Measurements from ENCODE around the gene TUBB.
A peak's percentile ranks its signal among the peaks of the same experiment; 100 is the strongest.
"Not testable (repeated sequence)": the region's sequence is repeated elsewhere in the genome, so short reads cannot be mapped to it uniquely, and the experiment has no call there.

Gene TUBB

GRCh38 chr6:30754631-30755030 is 34.5 kb downstream of the TUBB start:
- TF ChIP-seq, protein P1, sequence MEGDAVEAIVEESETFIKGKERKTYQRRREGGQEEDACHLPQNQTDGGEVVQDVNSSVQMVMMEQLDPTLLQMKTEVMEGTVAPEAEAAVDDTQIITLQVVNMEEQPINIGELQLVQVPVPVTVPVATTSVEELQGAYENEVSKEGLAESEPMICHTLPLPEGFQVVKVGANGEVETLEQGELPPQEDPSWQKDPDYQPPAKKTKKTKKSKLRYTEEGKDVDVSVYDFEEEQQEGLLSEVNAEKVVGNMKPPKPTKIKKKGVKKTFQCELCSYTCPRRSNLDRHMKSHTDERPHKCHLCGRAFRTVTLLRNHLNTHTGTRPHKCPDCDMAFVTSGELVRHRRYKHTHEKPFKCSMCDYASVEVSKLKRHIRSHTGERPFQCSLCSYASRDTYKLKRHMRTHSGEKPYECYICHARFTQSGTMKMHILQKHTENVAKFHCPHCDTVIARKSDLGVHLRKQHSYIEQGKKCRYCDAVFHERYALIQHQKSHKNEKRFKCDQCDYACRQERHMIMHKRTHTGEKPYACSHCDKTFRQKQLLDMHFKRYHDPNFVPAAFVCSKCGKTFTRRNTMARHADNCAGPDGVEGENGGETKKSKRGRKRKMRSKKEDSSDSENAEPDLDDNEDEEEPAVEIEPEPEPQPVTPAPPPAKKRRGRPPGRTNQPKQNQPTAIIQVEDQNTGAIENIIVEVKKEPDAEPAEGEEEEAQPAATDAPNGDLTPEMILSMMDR (IDR thresholded peaks at IDR 0.05; ENCODE audit: unreplicated experiment in 3 of 3): no peak
- H3K27me3 Mint-ChIP-seq (ENCODE audit: low read depth): no peaks in the 10 kb centered on the region
- no peaks in the 10 kb centered on the region for H3K9me3 Mint-ChIP-seq
- H3K36me3 Mint-ChIP-seq (ENCODE audit: low read depth): no peaks in the 10 kb centered on the region
- no peak overlapping the region for H3K4me3 Mint-ChIP-seq
- no peak overlapping the region for H3K27ac Mint-ChIP-seq
- peaks cover 37% of the 10 kb centered on the region for H3K4me1 Mint-ChIP-seq

DNA sequence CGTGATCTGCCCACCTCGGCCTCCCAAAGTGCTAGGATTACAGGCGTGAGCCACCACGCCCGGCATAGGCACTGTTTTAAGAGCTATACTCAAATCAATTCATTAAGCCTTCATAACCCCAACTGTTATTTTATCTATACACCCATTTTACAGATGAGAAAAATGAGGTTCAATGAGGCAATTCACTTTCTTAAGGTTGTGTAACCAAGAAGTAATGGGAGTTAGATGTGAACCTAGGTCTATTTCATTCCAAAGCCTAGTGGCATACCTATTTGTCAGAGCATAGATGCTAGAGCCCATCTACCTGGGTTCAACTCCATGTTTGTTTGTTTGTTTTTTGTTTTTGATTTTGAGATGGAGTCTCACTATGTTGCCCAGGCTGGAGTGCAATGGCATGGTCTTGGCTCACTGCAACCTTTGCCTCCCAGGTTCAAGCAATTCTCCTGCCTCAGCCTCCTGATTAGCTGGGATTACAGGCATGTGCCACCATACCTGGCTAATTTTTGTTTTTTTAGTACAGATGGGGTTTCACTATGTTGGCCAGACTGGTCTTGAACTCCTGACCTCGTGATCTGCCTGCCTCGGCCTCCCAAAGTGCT is 36.4 kb downstream of the TUBB start:
- H3K27ac Mint-ChIP-seq; H3K9me3 Mint-ChIP-seq; H3K4me3 Mint-ChIP-seq; H3K27me3 Mint-ChIP-seq (ENCODE audit: low read depth); H3K36me3 Mint-ChIP-seq (ENCODE audit: low read depth): not testable (repeated sequence)
- H3K4me1 Mint-ChIP-seq: peaks cover 34% of the 10 kb centered on the region

DNA sequence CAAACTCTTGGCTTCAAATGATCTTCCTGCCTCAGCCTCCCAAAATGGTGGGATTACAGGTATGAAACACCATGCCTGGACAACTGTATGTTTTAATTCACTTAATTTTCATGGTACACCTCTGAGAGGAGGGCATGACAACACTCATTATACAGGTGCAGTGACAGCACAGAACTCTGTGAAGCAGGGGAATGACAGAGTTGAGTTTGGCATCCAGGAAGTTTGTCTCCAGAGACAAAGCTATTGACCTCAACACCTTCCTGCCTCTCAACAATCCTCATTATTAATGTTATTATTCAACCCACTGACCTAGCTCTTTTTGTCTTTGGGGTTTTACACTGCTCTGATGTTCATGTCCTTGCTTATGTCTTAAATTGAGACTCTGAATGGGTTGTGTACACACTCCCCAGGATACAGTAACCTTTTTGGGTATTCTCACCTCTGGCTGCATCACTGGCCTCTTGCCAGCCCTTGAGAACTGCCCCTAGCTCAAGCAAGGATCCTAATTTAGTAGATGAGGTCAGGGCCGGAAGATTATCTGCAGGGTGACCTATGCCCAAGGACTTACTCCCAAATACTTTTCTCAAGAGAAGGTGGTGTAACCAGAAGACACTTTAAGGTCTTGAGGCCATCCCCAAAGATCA is 37.2 kb downstream of the TUBB start:
- H3K4me3 Mint-ChIP-seq: no peak overlapping the region
- TF ChIP-seq, protein P1 (IDR thresholded peaks at IDR 0.05; ENCODE audit: unreplicated experiment in 3 of 3): no peak
- H3K27me3 Mint-ChIP-seq (ENCODE audit: low read depth): no peaks in the 10 kb centered on the region
- no peaks in the 10 kb centered on the region for H3K9me3 Mint-ChIP-seq
- H3K27ac Mint-ChIP-seq: peak overlapping the region in 1 of 3 experiments; percentile 25
- H3K4me1 Mint-ChIP-seq: peaks cover 27% of the 10 kb centered on the region
- H3K36me3 Mint-ChIP-seq (ENCODE audit: low read depth): no peaks in the 10 kb centered on the region

DNA sequence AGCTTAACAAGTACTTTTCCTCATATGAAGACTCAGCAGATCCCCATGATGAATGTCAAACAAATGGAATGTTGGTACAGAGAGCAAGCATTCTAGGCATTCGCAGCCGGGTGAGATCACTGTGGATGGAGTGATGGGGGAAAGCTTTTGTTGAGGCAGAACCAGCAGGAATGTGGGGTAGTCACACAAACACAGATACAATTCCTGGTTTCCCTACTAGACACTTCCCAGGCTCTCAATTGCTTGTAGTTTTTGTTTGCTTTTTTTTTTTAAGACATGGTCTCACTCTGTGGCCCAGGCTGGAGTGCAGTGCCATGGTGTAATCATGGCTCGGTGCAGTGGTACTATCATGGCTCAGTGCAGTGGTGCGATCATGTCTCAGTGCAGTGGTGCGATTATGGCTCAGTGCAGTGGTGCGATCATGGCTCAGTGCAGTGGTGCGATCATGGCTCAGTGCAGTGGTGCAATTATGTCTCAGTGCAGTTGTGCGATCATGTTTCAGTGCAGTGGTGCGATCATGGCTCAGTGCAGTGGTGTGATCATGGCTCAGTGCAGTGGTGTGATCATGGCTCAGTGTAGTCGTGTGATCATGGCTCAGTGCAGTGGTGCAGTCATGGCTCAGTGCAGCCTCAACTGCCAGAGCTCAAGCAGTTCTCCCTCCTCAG is 39.6 kb downstream of the TUBB start:
- H3K36me3 Mint-ChIP-seq (ENCODE audit: low read depth): no peaks in the 10 kb centered on the region
- TF ChIP-seq, protein P1 (IDR thresholded peaks at IDR 0.05; ENCODE audit: unreplicated experiment in 3 of 3): no peak
- peaks cover 33% of the 10 kb centered on the region for H3K4me1 Mint-ChIP-seq
- no peak overlapping the region for H3K4me3 Mint-ChIP-seq
- H3K27me3 Mint-ChIP-seq (ENCODE audit: low read depth): no peaks in the 10 kb centered on the region
- peak overlapping the region; percentile 69 to 94 (median 76) for H3K27ac Mint-ChIP-seq
- H3K9me3 Mint-ChIP-seq: no peaks in the 10 kb centered on the region

- no peaks in the 10 kb centered on the region for H3K9me3 Mint-ChIP-seq
- TF ChIP-seq, protein P1 (IDR thresholded peaks at IDR 0.05; ENCODE audit: unreplicated experiment in 3 of 3): no peak
- no peak overlapping the region for H3K4me3 Mint-ChIP-seq
- H3K36me3 Mint-ChIP-seq (ENCODE audit: low read depth): no peaks in the 10 kb centered on the region
- peaks cover 5% of the 10 kb centered on the region for H3K27me3 Mint-ChIP-seq (ENCODE audit: low read depth)
- H3K4me1 Mint-ChIP-seq: peaks cover 39% of the 10 kb centered on the region
- peak overlapping the region; percentile 71 to 94 (median 76) for H3K27ac Mint-ChIP-seq
Observed at GRCh38 chr6:30760549-30760948, 40.4 kb downstream of the TUBB start.

DNA sequence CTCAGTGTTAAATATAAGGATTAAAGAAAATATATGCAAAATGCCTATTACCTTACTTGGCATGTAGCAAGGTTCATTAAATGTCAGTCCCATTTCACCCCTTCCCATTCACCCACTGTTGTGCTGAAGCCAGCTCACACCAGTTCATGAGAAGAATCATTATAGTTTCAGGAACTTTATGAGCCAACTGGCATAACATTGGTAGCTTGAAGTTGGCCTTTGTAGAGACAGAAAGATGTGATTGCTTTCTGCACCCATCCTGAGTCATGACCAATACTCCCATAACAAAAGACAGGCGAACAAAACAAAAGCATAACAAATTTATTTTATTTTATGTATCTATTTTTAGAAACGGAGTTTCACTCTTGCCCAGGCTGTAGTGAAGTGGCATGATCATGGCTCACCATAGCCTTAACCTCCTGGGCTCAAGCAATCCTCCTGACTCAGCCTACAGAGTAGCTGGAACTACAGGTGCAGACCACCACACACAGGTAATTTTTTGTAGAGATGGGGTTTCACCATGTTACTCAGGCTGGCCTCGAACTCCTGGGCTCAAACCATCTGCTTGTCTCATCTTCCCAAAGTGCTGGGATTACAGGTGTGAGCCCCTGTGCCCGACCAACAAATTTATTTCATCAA is 41.8 kb downstream of the TUBB start:
- Mint-ChIP-seq H3K36me3 (ENCODE audit: low read depth) (no peaks in the 10 kb centered on the region), H3K27me3 (ENCODE audit: low read depth) (peaks cover 5% of the 10 kb centered on the region), H3K9me3 (peaks cover 2% of the 10 kb centered on the region), H3K27ac (peak overlapping the region; percentile 63 to 94 (median 79)), H3K4me1 (peaks cover 46% of the 10 kb centered on the region), H3K4me3 (no peak overlapping the region)
- TF ChIP-seq, protein P1 (IDR thresholded peaks at IDR 0.05; ENCODE audit: unreplicated experiment in 3 of 3): no peak
